ENCODE results near the gene SIGLEC10.

Gene SIGLEC10

DNA sequence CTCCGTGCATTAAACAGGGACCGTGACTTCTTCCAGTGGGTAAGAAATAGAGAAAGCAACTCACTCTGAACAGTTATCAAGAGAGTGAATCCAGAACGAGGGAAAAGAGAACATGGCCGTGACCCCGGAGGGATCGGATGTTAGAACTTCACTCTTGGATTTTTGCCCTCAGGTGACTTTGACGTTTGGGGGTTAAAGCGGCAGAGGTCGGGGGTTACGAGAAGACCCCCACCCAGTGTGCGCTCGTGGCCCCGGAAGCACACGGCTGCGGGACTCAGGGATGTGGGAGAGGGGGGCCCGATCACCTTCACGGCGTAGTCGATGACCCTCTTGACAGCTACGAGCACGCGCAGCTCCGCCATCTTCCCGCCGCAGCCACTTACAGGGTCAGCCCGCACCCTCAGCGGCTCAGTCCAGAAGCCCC lies 51.5 kb downstream of the SIGLEC10 start, which contains the start of gene ETFB:
ETFB (minus strand) TSS at position 424 of the 424 bp plus-strand sequence; CDS start at position 362, 62 bp downstream.
- peak within 1 kb of the TSS; percentile 94 for H3K27ac Mint-ChIP-seq (ENCODE audit: low read depth)
- peaks cover 63% of the 10 kb centered on the region for H3K4me1 Mint-ChIP-seq
- ATAC-seq (replicated peaks; ENCODE audit: extremely low read depth, poor library complexity, severe bottlenecking) (no peak), DNase-seq (ENCODE audit: low spot score in 2 of 2) (no peak)
- H3K4me3 Mint-ChIP-seq, result peak within 1 kb of the TSS; percentile 88
- peaks cover 30% of the 10 kb centered on the region for H3K36me3 Mint-ChIP-seq (ENCODE audit: insufficient read depth)
- H3K9me3 Mint-ChIP-seq, result no peaks in the 10 kb centered on the region
- no peaks in the 10 kb centered on the region for H3K27me3 Mint-ChIP-seq

DNA sequence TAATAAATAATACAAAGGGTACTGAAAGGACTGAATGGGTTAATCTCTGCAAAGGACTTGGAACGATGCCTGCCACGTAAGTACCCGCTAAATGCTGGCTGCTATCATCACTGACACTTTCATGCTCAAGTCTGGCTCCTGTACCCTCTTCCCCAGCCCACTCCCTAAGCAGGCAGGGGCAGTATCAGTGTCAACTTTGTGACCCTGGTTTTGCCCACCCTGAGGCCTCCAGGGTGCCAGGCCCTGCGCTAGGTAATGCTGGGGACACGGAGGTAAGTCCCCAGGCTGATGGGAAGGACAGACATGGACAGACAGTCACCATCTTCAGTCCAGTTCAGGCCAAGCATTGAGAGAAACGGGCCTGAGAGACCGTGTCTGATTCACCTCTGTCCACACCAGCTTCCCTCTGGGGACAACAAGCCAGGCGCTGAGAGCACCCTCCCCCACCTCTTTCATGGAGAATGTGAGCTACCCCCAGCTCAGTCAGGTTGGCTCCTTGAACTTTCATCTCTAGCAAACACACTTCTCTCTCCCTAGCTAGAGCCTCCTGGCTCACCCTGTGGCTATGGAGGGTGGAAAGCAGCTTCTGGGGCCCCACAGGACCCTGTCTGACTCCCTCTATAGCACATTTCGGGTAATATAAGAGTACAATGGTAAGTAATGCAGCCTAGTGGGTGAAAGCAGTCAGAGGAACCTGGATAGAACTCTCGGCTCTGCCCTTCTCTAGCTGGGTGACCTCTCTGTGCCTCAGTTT lies 52.1 kb downstream of the SIGLEC10 start:
- ATAC-seq (replicated peaks; ENCODE audit: extremely low read depth, poor library complexity, severe bottlenecking), result no peak
- Mint-ChIP-seq H3K27ac (ENCODE audit: low read depth) (peak overlapping the region; percentile 94), H3K9me3 (no peaks in the 10 kb centered on the region), H3K4me1 (peaks cover 57% of the 10 kb centered on the region), H3K36me3 (ENCODE audit: insufficient read depth) (peaks cover 29% of the 10 kb centered on the region), H3K4me3 (peak overlapping the region; percentile 88), H3K27me3 (no peaks in the 10 kb centered on the region)
- no peak for DNase-seq (ENCODE audit: low spot score in 2 of 2)

DNA sequence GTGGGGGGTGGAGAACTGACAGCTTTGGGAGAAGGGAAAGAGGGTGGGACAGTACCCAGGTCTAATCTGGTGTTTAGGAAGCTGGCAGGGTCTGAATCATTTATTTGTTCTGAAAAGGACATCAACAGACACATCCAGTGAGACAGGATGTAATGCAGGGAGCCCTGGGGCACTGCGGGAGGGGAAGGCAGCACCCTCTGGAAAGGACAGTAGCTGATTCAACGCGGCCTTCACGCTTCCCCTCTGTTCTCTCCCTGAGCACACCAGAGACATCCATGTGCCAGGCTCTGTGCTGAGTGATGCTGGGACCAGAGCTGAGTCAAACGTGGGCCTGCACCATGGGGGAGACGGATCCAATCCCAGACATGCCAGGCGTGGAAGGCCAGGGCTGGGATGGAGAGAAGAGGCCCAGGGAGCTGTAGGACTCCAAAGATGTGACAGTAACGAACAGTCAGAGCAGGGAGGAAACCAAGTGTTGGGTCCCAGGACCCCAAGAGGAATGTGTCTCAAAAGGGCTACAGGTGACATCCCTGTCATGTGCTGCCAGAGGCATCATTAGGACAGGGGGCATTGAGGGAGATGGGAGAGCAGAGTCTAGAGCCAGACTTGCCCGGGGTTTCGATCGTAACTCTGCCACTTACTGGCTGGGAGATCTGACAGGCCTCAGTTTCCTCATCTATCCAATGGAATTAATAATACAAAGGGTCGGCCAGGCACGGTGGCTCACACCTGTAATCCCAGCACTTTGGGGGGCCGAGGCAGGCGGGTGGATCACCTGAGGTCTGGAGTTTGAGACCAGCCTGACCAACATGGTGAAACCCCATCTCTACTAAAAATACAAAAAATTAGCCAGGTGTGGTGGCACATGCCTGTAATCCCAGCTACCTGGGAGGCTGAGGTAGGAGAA lies 53.0 kb downstream of the SIGLEC10 start:
- Mint-ChIP-seq H3K9me3 (no peaks in the 10 kb centered on the region), H3K27ac (ENCODE audit: low read depth) (peak overlapping the region; percentile 34), H3K4me1 (peaks cover 51% of the 10 kb centered on the region), H3K36me3 (ENCODE audit: insufficient read depth) (peaks cover 28% of the 10 kb centered on the region), H3K27me3 (no peaks in the 10 kb centered on the region), H3K4me3 (peak overlapping the region; percentile 8)
- ATAC-seq (replicated peaks; ENCODE audit: extremely low read depth, poor library complexity, severe bottlenecking), result no peak
- no peak for DNase-seq (ENCODE audit: low spot score in 2 of 2)

- H3K27ac Mint-ChIP-seq (ENCODE audit: low read depth), result no peak overlapping the region
- peaks cover 47% of the 10 kb centered on the region for H3K4me1 Mint-ChIP-seq
- no peak for DNase-seq (ENCODE audit: low spot score in 2 of 2)
- H3K36me3 Mint-ChIP-seq (ENCODE audit: insufficient read depth), result peaks cover 8% of the 10 kb centered on the region
- no peak overlapping the region for H3K4me3 Mint-ChIP-seq
- H3K27me3 Mint-ChIP-seq, result no peaks in the 10 kb centered on the region
- ATAC-seq (replicated peaks; ENCODE audit: extremely low read depth, poor library complexity, severe bottlenecking), result no peak
- no peaks in the 10 kb centered on the region for H3K9me3 Mint-ChIP-seq
These were observed 56.2 kb downstream of the SIGLEC10 start for GRCh38 chr19:51361239-51361638.
